GM12874 (cell line): Measurements from ENCODE around the gene ACSL6.

Experiments
- CTCF ChIP-seq: IDR thresholded peaks from 2 replicates; pipeline ENCODE4 v1.5.1; 2011; ENCODE audit warnings: low read depth, mild to moderate bottlenecking, control low read depth, low read length, moderate library complexity; ENCODE audit not compliant: insufficient read depth

ACSL6 gene

GRCh38 chr5:131968396-131968954 is 43.0 kb downstream of the ACSL6 start:
- no peak for TF ChIP-seq CTCF

GRCh38 chr5:131966551-131966950 is 44.9 kb downstream of the ACSL6 start:
- no peak for TF ChIP-seq CTCF

- no peak for TF ChIP-seq CTCF
These were observed 45.5 kb downstream of the ACSL6 start for GRCh38 chr5:131965826-131966415.

GRCh38 chr5:131959906-131960305 is 51.6 kb downstream of the ACSL6 start:
- TF ChIP-seq CTCF = no peak

- TF ChIP-seq CTCF = no peak
These were observed 52.3 kb downstream of the ACSL6 start for GRCh38 chr5:131959136-131959535.

- TF ChIP-seq CTCF = no peak
These were observed 53.6 kb downstream of the ACSL6 start for GRCh38 chr5:131957721-131958441.

GRCh38 chr5:131953969-131954368 is 57.5 kb downstream of the ACSL6 start:
- no peak for TF ChIP-seq CTCF
